DOHH2 (cell line): ENCODE data around the gene GREB1L.

Experiments used
- EZH2phosphoT487 ChIP-seq: fragments of 200-600 bp; sonication (generic); IDR thresholded peaks from 2 replicates; pipeline ENCODE4 v1.6.1; 2017; ENCODE audit warnings: borderline replicate concordance, mild to moderate bottlenecking, antibody characterized with exemption, low read length, moderate library complexity, mixed read lengths
- TF ChIP-seq, protein P1 (sequence below): fragments of 200-600 bp; sonication (generic); IDR thresholded peaks from one replicate; pipeline ENCODE4 v1.5.1; 2014; ENCODE audit warnings: antibody characterized with exemption, mild to moderate bottlenecking, low read depth, low read length; ENCODE audit not compliant: poor library complexity, severe bottlenecking

DNA sequence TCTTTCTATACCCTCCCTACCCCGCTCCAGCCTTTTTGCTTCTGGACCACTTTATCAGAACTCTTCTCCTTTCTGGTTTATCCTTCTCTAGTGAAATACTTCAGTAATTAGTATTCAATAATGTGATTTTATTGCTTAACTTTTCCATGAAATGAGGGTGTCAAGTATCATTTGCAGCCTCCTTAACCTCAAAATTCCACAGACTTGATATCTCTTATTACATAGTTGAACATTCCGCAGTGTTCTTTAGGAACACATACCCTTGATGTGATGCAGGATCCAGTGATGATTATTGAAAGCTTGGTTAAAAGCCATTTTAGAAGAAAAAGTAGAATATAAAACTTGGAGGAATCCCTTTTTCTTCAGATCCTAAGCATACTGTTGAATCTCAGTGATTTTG lies 94.8 kb downstream of the GREB1L start:
- TF ChIP-seq, protein P1, sequence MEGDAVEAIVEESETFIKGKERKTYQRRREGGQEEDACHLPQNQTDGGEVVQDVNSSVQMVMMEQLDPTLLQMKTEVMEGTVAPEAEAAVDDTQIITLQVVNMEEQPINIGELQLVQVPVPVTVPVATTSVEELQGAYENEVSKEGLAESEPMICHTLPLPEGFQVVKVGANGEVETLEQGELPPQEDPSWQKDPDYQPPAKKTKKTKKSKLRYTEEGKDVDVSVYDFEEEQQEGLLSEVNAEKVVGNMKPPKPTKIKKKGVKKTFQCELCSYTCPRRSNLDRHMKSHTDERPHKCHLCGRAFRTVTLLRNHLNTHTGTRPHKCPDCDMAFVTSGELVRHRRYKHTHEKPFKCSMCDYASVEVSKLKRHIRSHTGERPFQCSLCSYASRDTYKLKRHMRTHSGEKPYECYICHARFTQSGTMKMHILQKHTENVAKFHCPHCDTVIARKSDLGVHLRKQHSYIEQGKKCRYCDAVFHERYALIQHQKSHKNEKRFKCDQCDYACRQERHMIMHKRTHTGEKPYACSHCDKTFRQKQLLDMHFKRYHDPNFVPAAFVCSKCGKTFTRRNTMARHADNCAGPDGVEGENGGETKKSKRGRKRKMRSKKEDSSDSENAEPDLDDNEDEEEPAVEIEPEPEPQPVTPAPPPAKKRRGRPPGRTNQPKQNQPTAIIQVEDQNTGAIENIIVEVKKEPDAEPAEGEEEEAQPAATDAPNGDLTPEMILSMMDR, result no peak
- TF ChIP-seq EZH2phosphoT487, result no peak
